ENCODE measurements around the gene CCDC185. TPM values are rescaled to one million over a fixed set of nuclear protein-coding genes. Genes with fewer than 3 reads are reported as not detected.

The CCDC185 gene
- total RNA-seq, 1 donor from 2014 or later: not detected

GRCh38 chr1:223347583-223347982 lies 45.6 kb upstream of the CCDC185 start:
- no peak for TF ChIP-seq CTCF (IDR thresholded peaks at IDR 0.05)
- ChIA-PET CTCF (no interaction called here), POLR2A (no interaction called here)
- H3K4me3 Mint-ChIP-seq: no peak overlapping the region
- intact Hi-C loops (cut with micrococcal nuclease): no loop called here
- DNase-seq (no peak), ATAC-seq (ENCODE audit: low read depth) (no peak)
- H3K36me3 Mint-ChIP-seq (ENCODE audit: low read depth): no peaks in the 10 kb centered on the region
- H3K9me3 Mint-ChIP-seq: no peaks in the 10 kb centered on the region
- no peaks in the 10 kb centered on the region for H3K4me1 Mint-ChIP-seq
- H3K27me3 Mint-ChIP-seq: peaks cover 2% of the 10 kb centered on the region
- H3K27ac Mint-ChIP-seq: no peak overlapping the region

GRCh38 chr1:223348439-223348838 lies 44.8 kb upstream of the CCDC185 start:
- Mint-ChIP-seq H3K9me3 (no peaks in the 10 kb centered on the region), H3K27me3 (peaks cover 2% of the 10 kb centered on the region), H3K27ac (no peak overlapping the region), H3K36me3 (ENCODE audit: low read depth) (no peaks in the 10 kb centered on the region), H3K4me1 (no peaks in the 10 kb centered on the region), H3K4me3 (no peak overlapping the region)
- DNase-seq (no peak), ATAC-seq (ENCODE audit: low read depth) (no peak)
- intact Hi-C loops (cut with micrococcal nuclease): no loop called here
- POLR2A ChIA-PET: no interaction called here
- TF ChIP-seq CTCF (IDR thresholded peaks at IDR 0.05): no peak
- CTCF ChIA-PET: no interaction called here

GRCh38 chr1:223349241-223349640 lies 44.0 kb upstream of the CCDC185 start:
- ChIA-PET CTCF (no interaction called here), POLR2A (no interaction called here)
- Mint-ChIP-seq H3K36me3 (ENCODE audit: low read depth) (no peaks in the 10 kb centered on the region), H3K4me3 (no peak overlapping the region), H3K9me3 (no peaks in the 10 kb centered on the region), H3K4me1 (no peaks in the 10 kb centered on the region), H3K27me3 (peaks cover 5% of the 10 kb centered on the region), H3K27ac (no peak overlapping the region)
- ATAC-seq (ENCODE audit: low read depth): no peak
- no peak for DNase-seq
- intact Hi-C loops (cut with micrococcal nuclease): no loop called here
- no peak for TF ChIP-seq CTCF (IDR thresholded peaks at IDR 0.05)

- Mint-ChIP-seq H3K36me3 (ENCODE audit: low read depth) (no peaks in the 10 kb centered on the region), H3K27me3 (peaks cover 8% of the 10 kb centered on the region), H3K27ac (no peak overlapping the region), H3K4me1 (no peaks in the 10 kb centered on the region), H3K9me3 (no peaks in the 10 kb centered on the region), H3K4me3 (no peak overlapping the region)
- intact Hi-C loops (cut with micrococcal nuclease): no loop called here
- ATAC-seq (ENCODE audit: low read depth) (no peak), DNase-seq (no peak)
- POLR2A ChIA-PET: no interaction called here
- CTCF ChIA-PET: no interaction called here
- no peak for TF ChIP-seq CTCF (IDR thresholded peaks at IDR 0.05)
Observed at GRCh38 chr1:223350361-223350908, 42.8 kb upstream of the CCDC185 start.

- Mint-ChIP-seq H3K27ac (no peak overlapping the region), H3K4me3 (no peak overlapping the region), H3K4me1 (no peaks in the 10 kb centered on the region), H3K9me3 (no peaks in the 10 kb centered on the region), H3K36me3 (ENCODE audit: low read depth) (no peaks in the 10 kb centered on the region), H3K27me3 (peaks cover 8% of the 10 kb centered on the region)
- CTCF ChIA-PET: no interaction called here
- DNase-seq (no peak), ATAC-seq (ENCODE audit: low read depth) (no peak)
- intact Hi-C loops (cut with micrococcal nuclease): no loop called here
- TF ChIP-seq CTCF (IDR thresholded peaks at IDR 0.05): no peak
- POLR2A ChIA-PET: no interaction called here
Observed at GRCh38 chr1:223352944-223353343, 40.3 kb upstream of the CCDC185 start.
